Inflammatory macrophage treated with lipopolysaccharide for 1 hour (primary cell): Measurements from ENCODE around the gene DIPK1C.

Source experiments
- DNase-seq, 2 donors: peaks; one replicate each; pipeline ENCODE4 v3.0.0-alpha.2; 2020 to 2022

Gene DIPK1C

GRCh38 chr18:74450626-74451025, 6.5 kb downstream of the DIPK1C start:
- no peak for DNase-seq

GRCh38 chr18:74447404-74448152, 9.5 kb downstream of the DIPK1C start:
- DNase-seq = no peak

- no peak for DNase-seq
Measured at GRCh38 chr18:74446631-74447403, 10.3 kb downstream of the DIPK1C start.

- no peak for DNase-seq
Measured at GRCh38 chr18:74446178-74446577, 10.9 kb downstream of the DIPK1C start.

- no peak for DNase-seq
Measured at GRCh38 chr18:74445585-74445984, 11.5 kb downstream of the DIPK1C start.

GRCh38 chr18:74444104-74444503, 13.0 kb downstream of the DIPK1C start:
- peak; percentile 3 to 9 for DNase-seq

- DNase-seq = no peak
Measured at GRCh38 chr18:74440808-74441427, 16.2 kb downstream of the DIPK1C start.

- DNase-seq = peak; percentile 39 to 40
Measured at GRCh38 chr18:74438091-74438490, 19.0 kb downstream of the DIPK1C start.

- DNase-seq = no peak
Measured at GRCh38 chr18:74436158-74436769, 20.8 kb downstream of the DIPK1C start.

GRCh38 chr18:74435740-74436139, 21.4 kb downstream of the DIPK1C start:
- DNase-seq = no peak

GRCh38 chr18:74434466-74434865, 22.6 kb downstream of the DIPK1C start:
- DNase-seq = no peak

- no peak for DNase-seq
Measured at GRCh38 chr18:74430806-74431571, 26.1 kb downstream of the DIPK1C start.

- DNase-seq = no peak
Measured at GRCh38 chr18:74430231-74430630, 26.9 kb downstream of the DIPK1C start.

- no peak for DNase-seq
Measured at GRCh38 chr18:74429096-74429495, 28.0 kb downstream of the DIPK1C start.

GRCh38 chr18:74427442-74428112, 29.5 kb downstream of the DIPK1C start:
- no peak for DNase-seq

GRCh38 chr18:74425876-74426275, 31.2 kb downstream of the DIPK1C start:
- DNase-seq = no peak

- no peak for DNase-seq
Measured at GRCh38 chr18:74425161-74425560, 31.9 kb downstream of the DIPK1C start.

GRCh38 chr18:74422541-74422940, 34.6 kb downstream of the DIPK1C start:
- no peak for DNase-seq

GRCh38 chr18:74420926-74421325, 36.2 kb downstream of the DIPK1C start:
- no peak for DNase-seq

- DNase-seq = no peak
Measured at GRCh38 chr18:74420481-74420880, 36.6 kb downstream of the DIPK1C start.

GRCh38 chr18:74419761-74420160, 37.3 kb downstream of the DIPK1C start:
- DNase-seq = no peak

- DNase-seq = no peak
Measured at GRCh38 chr18:74418023-74418422, 39.1 kb downstream of the DIPK1C start.
